NCI-H460 (cell line): Measurements from ENCODE around the gene PPTC7. TPM values are rescaled to one million over a fixed set of nuclear protein-coding genes. Genes with fewer than 3 reads are reported as not detected.

Experiments
- DNase-seq: peaks from one replicate; pipeline ENCODE4 v3.0.0-alpha.2; 2016; ENCODE audit warnings: low read depth; ENCODE audit errors: extremely low read depth
- small RNA-seq, 2 experiments: library from RNA; depleted of rRNA; stranded (forward); fragments of <200 nt; gene quantifications; one replicate each; pipeline ENCODE3, GENCODE V24; 2014
- total RNA-seq: library from RNA; depleted of rRNA; stranded (reverse); fragments of >200 nt; shearing (Covaris generic); gene quantifications from 2 replicates; pipeline ENCODE4 v1.2.3, GENCODE V29; 2014; rRNA removed

Gene PPTC7
- total RNA-seq, 1 experiment from 2014 or later: 13.6 TPM

DNA sequence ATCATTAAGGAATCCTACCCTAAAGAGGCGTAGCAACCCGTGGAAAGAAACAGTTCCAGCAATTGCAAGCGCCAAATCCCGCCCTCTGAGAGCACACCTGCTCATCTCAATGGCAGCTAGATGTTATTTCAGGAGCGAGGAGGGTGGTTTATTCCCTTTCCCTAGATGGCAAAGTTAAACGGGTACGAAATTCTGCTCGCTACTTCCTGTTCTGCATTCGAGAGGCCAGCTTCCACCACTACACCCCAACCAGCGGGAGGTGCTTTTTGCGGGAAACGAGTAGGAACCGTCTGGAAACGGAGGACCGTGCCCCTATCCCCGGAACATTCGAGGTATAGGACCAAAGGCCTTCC lies 81.7 kb downstream of the PPTC7 start:
- peak; percentile 9 for DNase-seq

DNA sequence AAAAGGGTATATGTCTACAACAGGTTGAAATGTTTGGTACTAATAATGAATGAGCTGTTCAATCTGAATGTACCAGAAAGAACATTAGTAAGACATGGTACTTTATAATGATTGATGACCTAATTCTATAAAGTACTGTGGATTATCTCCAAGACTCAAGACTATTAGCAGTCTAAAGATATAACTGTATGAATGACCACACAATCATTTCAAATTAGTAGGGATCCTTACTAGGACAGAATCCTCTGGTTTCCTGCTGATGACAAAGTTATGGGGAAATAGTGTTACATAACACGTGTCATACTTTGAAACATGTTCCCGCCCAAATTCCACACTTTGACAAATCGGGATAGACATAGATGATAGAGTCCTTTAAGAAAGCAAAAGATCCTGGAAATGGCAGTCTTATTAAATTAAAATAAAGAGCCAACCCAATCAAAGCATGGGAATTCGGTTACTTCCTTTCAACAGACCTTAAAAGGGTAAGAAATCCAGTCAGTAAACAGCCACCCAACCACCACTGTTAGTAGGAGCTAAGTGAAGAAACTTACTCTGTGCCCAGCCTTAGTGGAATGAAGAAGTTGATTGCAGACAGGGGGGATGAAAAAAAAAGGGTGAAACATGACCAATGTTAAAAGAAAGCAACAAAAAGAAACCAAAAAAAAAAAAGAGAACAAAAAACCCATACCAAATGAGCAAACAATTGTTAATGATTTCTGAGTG lies 84.0 kb downstream of the PPTC7 start:
- DNase-seq: no peak

Small RNAs within 50 kb of the gene (small RNA-seq; reads per million reads assigned to genes)
- gene RF00278 (0 to 0.06 reads per million in 2 experiments), gene RN7SL387P (0 reads per million in 2 experiments)

Other genes with a start within 250 kb of the PPTC7 start
- 80.5 and 87.7 TPM in 2 replicates for gene ANAPC7, start 179.6 kb downstream of the PPTC7 start, total RNA-seq
- 197 and 222 TPM in 2 replicates for gene ARPC3, start 133.0 kb downstream of the PPTC7 start, total RNA-seq
- gene GPN3, start 115.1 kb downstream of the PPTC7 start, total RNA-seq: 44.0 and 44.8 TPM in 2 replicates
- gene FAM216A, start 114.5 kb downstream of the PPTC7 start, total RNA-seq: 46.4 and 48.1 TPM in 2 replicates
- gene VPS29, start 81.2 kb downstream of the PPTC7 start, total RNA-seq: 74.1 and 87.8 TPM in 2 replicates
- gene RAD9B, start 81.0 kb downstream of the PPTC7 start, total RNA-seq: 0.12 and 0.43 TPM in 2 replicates
- gene TCTN1, start 30.8 kb upstream of the PPTC7 start, total RNA-seq: 38.8 and 42.6 TPM in 2 replicates
- gene HVCN1, start 105.8 kb upstream of the PPTC7 start, total RNA-seq: 52.0 and 61.7 TPM in 2 replicates
- gene PPP1CC, start 159.6 kb upstream of the PPTC7 start, total RNA-seq: 230 and 249 TPM in 2 replicates